Measurements from ENCODE around the gene NGEF.
"Not testable (repeated sequence)": the region's sequence is repeated elsewhere in the genome, so short reads cannot be mapped to it uniquely, and the experiment has no call there.

Gene NGEF

GRCh38 chr2:232925153-232925820 lies 87.8 kb downstream of the NGEF start:
- no peak for DNase-seq

- DNase-seq, result no peak
Observed at GRCh38 chr2:232924433-232924832, 88.6 kb downstream of the NGEF start.

- no peak for DNase-seq
Observed at GRCh38 chr2:232920760-232921159, 92.3 kb downstream of the NGEF start.

GRCh38 chr2:232920055-232920454 lies 93.0 kb downstream of the NGEF start:
- DNase-seq, result no peak

- DNase-seq, result no peak
Observed at GRCh38 chr2:232919141-232919540, 93.9 kb downstream of the NGEF start.

GRCh38 chr2:232913903-232914302 lies 99.2 kb downstream of the NGEF start:
- no peak for DNase-seq

GRCh38 chr2:232911712-232912277 lies 101.3 kb downstream of the NGEF start:
- no peak for DNase-seq

- no peak for DNase-seq
Observed at GRCh38 chr2:232910376-232910775, 102.7 kb downstream of the NGEF start.

GRCh38 chr2:232908695-232909094 lies 104.4 kb downstream of the NGEF start:
- DNase-seq, result no peak

- not testable (repeated sequence) for DNase-seq
Observed at GRCh38 chr2:232907718-232908085, 105.4 kb downstream of the NGEF start.

- DNase-seq, result not testable (repeated sequence)
Observed at GRCh38 chr2:232906867-232907717, 106.0 kb downstream of the NGEF start.

GRCh38 chr2:232903989-232904388 lies 109.1 kb downstream of the NGEF start:
- DNase-seq, result no peak

- peak; percentile 43 to 45 for DNase-seq
Observed at GRCh38 chr2:232901736-232902578, 111.1 kb downstream of the NGEF start.

- DNase-seq, result no peak
Observed at GRCh38 chr2:232900811-232901735, 112.0 kb downstream of the NGEF start.

GRCh38 chr2:232898592-232899543 lies 114.2 kb downstream of the NGEF start:
- DNase-seq, result no peak

- DNase-seq, result peak; percentile 38 to 55
Observed at GRCh38 chr2:232897598-232898408, 115.3 kb downstream of the NGEF start.

- no peak for DNase-seq
Observed at GRCh38 chr2:232896720-232897597, 116.1 kb downstream of the NGEF start.

- DNase-seq, result no peak
Observed at GRCh38 chr2:232896111-232896510, 116.9 kb downstream of the NGEF start.

GRCh38 chr2:232894746-232895145 lies 118.3 kb downstream of the NGEF start:
- no peak for DNase-seq

All from stimulated activated CD4-positive, alpha-beta T cell treated with anti-CD3 and anti-CD28 coated beads, Interleukin-2, amount 100 ng/mL, for 48 hours (primary cell).